Measurements from ENCODE around the gene PRSS2. TPM values are rescaled to one million over a fixed set of nuclear protein-coding genes. Genes with fewer than 3 reads are reported as not detected.

Gene PRSS2
- total RNA-seq, 1 experiment from 2014 or later: 27.6 TPM

DNA sequence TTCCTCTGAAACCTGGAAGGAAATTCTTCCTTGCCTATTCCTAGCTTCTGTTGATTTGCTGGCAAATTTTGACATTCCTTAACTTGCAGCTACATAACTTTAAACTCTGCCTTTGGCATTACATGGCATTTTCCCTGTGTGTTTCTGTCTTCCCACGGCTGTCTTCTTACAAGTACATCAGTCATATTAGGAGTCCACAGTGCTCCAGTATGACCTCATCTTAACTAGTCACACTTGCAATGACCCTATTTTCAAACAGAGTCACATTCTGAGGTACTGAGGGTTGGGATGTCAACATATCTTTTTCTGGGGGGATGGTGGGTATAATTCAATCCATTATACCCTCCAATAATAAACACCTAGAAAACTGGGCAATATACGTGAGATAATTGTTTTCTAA lies 46.7 kb downstream of the PRSS2 start (continued):
- TF ChIP-seq STAT6 (CRISPR knock-in tag; conservative IDR thresholded peaks at IDR 0.05; ENCODE audit: low read depth) (no peak), ETV6 (CRISPR knock-in tag; IDR thresholded peaks at IDR 0.05) (no peak), ATF6 (CRISPR knock-in tag; IDR thresholded peaks at IDR 0.05) (no peak)
- TF ChIP-seq, protein P1, sequence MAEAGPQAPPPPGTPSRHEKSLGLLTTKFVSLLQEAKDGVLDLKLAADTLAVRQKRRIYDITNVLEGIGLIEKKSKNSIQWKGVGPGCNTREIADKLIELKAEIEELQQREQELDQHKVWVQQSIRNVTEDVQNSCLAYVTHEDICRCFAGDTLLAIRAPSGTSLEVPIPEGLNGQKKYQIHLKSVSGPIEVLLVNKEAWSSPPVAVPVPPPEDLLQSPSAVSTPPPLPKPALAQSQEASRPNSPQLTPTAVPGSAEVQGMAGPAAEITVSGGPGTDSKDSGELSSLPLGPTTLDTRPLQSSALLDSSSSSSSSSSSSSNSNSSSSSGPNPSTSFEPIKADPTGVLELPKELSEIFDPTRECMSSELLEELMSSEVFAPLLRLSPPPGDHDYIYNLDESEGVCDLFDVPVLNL (CRISPR knock-in tag; IDR thresholded peaks at IDR 0.05; ENCODE audit: borderline replicate concordance, low read depth): no peak

DNA sequence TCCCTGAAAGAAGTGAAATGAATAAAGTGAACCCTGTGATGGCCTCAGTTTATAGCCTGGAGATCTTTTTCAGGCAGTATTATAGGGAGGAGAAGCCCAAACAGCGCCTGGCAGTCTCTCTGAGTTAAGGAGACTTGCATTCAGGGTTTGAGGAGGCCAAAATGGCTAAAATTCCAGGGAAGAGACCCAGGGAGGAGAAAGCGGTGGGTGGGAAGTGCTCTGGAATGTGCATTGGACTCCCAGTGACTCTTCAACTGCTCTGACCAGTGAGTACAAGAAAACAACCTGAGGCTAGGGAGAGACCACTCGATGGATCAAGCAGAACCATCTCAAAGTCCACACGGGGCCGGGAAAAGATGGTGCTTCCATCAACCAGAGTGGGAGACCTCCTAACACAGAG lies 48.8 kb downstream of the PRSS2 start:
- DNase-seq (ENCODE audit: low spot score): no peak
- H3K4me3 Mint-ChIP-seq: no peak overlapping the region
- H3K36me3 Mint-ChIP-seq: peaks cover 7% of the 10 kb centered on the region
- ChIA-PET CTCF (interaction anchor here (1.2 to 3.1 kb wide), 2 partner anchors 8 to 47 kb away, joined by 3 to 14 read pairs; no protein-coding TSS in a partner anchor), POLR2A (no interaction called here)
- H3K27me3 Mint-ChIP-seq (ENCODE audit: low read depth): peaks cover 6% of the 10 kb centered on the region; the same call in 1 of the 2 replicates
- TF ChIP-seq NR1H2 (CRISPR knock-in tag; IDR thresholded peaks at IDR 0.05) (no peak), USF2 (CRISPR knock-in tag; IDR thresholded peaks at IDR 0.05) (no peak), GABPB1 (CRISPR knock-in tag; IDR thresholded peaks at IDR 0.05) (no peak), CBFB (CRISPR knock-in tag; IDR thresholded peaks at IDR 0.05; ENCODE audit: low read depth) (no peak), PREB (CRISPR knock-in tag; IDR thresholded peaks at IDR 0.05; ENCODE audit: borderline replicate concordance) (no peak), SMAD4 (CRISPR knock-in tag; IDR thresholded peaks at IDR 0.05) (no peak), GTF2I (CRISPR knock-in tag; conservative IDR thresholded peaks at IDR 0.05) (no peak), NFATC4 (CRISPR knock-in tag; IDR thresholded peaks at IDR 0.05) (no peak)
- TF ChIP-seq, protein P2, sequence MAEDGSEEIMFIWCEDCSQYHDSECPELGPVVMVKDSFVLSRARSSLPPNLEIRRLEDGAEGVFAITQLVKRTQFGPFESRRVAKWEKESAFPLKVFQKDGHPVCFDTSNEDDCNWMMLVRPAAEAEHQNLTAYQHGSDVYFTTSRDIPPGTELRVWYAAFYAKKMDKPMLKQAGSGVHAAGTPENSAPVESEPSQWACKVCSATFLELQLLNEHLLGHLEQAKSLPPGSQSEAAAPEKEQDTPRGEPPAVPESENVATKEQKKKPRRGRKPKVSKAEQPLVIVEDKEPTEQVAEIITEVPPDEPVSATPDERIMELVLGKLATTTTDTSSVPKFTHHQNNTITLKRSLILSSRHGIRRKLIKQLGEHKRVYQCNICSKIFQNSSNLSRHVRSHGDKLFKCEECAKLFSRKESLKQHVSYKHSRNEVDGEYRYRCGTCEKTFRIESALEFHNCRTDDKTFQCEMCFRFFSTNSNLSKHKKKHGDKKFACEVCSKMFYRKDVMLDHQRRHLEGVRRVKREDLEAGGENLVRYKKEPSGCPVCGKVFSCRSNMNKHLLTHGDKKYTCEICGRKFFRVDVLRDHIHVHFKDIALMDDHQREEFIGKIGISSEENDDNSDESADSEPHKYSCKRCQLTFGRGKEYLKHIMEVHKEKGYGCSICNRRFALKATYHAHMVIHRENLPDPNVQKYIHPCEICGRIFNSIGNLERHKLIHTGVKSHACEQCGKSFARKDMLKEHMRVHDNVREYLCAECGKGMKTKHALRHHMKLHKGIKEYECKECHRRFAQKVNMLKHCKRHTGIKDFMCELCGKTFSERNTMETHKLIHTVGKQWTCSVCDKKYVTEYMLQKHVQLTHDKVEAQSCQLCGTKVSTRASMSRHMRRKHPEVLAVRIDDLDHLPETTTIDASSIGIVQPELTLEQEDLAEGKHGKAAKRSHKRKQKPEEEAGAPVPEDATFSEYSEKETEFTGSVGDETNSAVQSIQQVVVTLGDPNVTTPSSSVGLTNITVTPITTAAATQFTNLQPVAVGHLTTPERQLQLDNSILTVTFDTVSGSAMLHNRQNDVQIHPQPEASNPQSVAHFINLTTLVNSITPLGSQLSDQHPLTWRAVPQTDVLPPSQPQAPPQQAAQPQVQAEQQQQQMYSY (CRISPR knock-in tag; IDR thresholded peaks at IDR 0.05): no peak
- H3K27ac Mint-ChIP-seq: no peak overlapping the region
- no peak; the same call in 1 of the 2 replicates for ATAC-seq
- H3K4me1 Mint-ChIP-seq: peaks cover 13% of the 10 kb centered on the region
- H3K9me3 Mint-ChIP-seq: peaks cover 27% of the 10 kb centered on the region
